H1 (cell line): ENCODE data around the gene CBFB. TPM values are rescaled to one million over a fixed set of nuclear protein-coding genes. Genes with fewer than 3 reads are reported as not detected.

ENCODE experiments used
- CEBPB ChIP-seq: IDR thresholded peaks from 2 replicates; pipeline ENCODE4 v1.6.1; 2012; ENCODE audit warnings: low read depth, low read length
- EZH2 ChIP-seq: fragments of 200-600 bp; sonication (generic); IDR thresholded peaks from 2 replicates; pipeline ENCODE4 v1.7.1; 2012; ENCODE audit warnings: low read depth, mild to moderate bottlenecking, moderate library complexity, low read length, inconsistent platforms; ENCODE audit not compliant: severe bottlenecking
- KDM4A ChIP-seq: IDR thresholded peaks from one replicate; pipeline ENCODE4 v1.7.1; 2012; ENCODE audit warnings: low read depth, mild to moderate bottlenecking, moderate library complexity, low read length, inconsistent platforms; ENCODE audit not compliant: severe bottlenecking
- NRF1 ChIP-seq: IDR thresholded peaks from 2 replicates; pipeline ENCODE4 v1.6.1; 2011; ENCODE audit warnings: mild to moderate bottlenecking, low read depth, low read length, improper control_type of control experiment
- polyA plus RNA-seq, 7 experiments: library from polyadenylated mRNA; depleted of rRNA in 3 of 7; stranded (reverse) in 5 of 7; unstranded in 2 of 7; fragments of >200 nt in 5 of 7; fragments of 200-250 nt in 2 of 7; gene quantifications; 1 replicate in 5 of 7; 2 replicates in 1 of 7; 4 replicates in 1 of 7; pipeline versions ENCODE4 v1.2.1 to v1.2.3, GENCODE V29; 2011 to 2013; ENCODE audit warnings: missing spikeins in 2 of 7, mixed read lengths in 2 of 7
- total RNA-seq: library from RNA; stranded (reverse); fragmentation: NEBNext Ultra II Directional; extraction: Animal tissue kit (Norgen Biotek cat#: 25700); gene quantifications from 2 replicates; pipeline ENCODE4 v1.2.1, GENCODE V29; 2021
- TF ChIP-seq, protein P1 (sequence below): IDR thresholded peaks from 2 replicates; pipeline ENCODE4 v1.6.1; 2012; ENCODE audit warnings: inconsistent platforms

The CBFB gene
- total and polyA plus RNA-seq, 2 of the 8 experiments (the other 6 are each of a cell fraction or from before 2014, with no cell fraction given): 11.5 to 31.6 TPM

DNA sequence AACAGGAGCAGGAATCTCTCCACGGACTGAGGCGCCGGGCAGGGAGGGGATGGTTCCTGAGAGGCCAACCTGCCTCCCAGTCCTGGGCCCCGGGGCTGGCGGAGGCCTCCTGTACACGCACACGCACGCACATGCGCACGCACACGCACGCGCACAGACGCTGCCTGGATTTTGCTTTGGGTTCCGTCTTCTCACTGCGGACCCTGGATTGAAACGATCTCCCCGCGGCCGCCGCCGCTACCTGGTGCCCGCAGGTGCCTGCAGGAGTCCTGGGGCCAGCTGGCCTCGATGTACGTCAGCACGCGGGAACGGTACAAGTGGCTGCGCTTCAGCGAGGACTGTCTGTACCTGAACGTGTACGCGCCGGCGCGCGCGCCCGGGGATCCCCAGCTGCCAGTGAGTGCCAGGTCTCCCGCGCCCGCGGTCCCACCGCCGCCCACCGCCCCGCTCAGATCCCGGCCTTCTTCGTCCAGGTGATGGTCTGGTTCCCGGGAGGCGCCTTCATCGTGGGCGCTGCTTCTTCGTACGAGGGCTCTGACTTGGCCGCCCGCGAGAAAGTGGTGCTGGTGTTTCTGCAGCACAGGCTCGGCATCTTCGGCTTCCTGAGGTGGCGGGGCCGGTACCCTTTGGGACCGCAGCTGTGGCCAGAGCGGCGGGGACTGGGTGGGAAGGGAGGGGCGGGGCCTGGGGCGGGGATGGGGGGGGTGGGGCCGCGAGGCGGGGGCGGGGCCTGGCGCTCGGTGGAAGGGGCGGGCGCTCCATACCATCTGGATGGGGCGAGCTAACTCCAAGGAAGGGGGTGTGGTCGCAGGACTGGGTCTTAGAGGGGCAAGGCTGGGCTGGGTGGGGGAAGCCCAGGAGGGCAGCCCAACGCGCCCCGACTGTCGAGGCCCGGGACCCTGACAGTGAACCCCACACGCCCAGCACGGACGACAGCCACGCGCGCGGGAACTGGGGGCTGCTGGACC, 28.3 kb upstream of the CBFB start (continued):
- peak; percentile 39 for TF ChIP-seq EZH2
- TF ChIP-seq, protein P1, sequence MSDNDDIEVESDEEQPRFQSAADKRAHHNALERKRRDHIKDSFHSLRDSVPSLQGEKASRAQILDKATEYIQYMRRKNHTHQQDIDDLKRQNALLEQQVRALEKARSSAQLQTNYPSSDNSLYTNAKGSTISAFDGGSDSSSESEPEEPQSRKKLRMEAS: peak; percentile 95
- peak; percentile 50 for TF ChIP-seq NRF1
- no peak for TF ChIP-seq CEBPB
- peak; percentile 88 for TF ChIP-seq KDM4A
